ENCODE results near the gene EXOC3L2.

Gene EXOC3L2

GRCh38 chr19:45280471-45280961 lies 35.3 kb upstream of the EXOC3L2 start:
- no peak overlapping the region for H3K4me3 ChIP-seq (ENCODE audit: low read depth, low read length)
- no peak for TF ChIP-seq CTCF (conservative IDR thresholded peaks at IDR 0.05; ENCODE audit: low read depth, low read length)
- no peak for DNase-seq (ENCODE audit: low read depth)

GRCh38 chr19:45279587-45280192 lies 34.5 kb upstream of the EXOC3L2 start:
- no peak for DNase-seq (ENCODE audit: low read depth)
- no peak overlapping the region for H3K4me3 ChIP-seq (ENCODE audit: low read depth, low read length)
- TF ChIP-seq CTCF (conservative IDR thresholded peaks at IDR 0.05; ENCODE audit: low read depth, low read length): no peak

GRCh38 chr19:45278087-45278486 lies 32.9 kb upstream of the EXOC3L2 start:
- DNase-seq (ENCODE audit: low read depth): no peak
- H3K4me3 ChIP-seq (ENCODE audit: low read depth, low read length): no peak overlapping the region
- no peak for TF ChIP-seq CTCF (conservative IDR thresholded peaks at IDR 0.05; ENCODE audit: low read depth, low read length)

GRCh38 chr19:45276284-45276687 lies 31.1 kb upstream of the EXOC3L2 start:
- DNase-seq (ENCODE audit: low read depth): peak; percentile 53
- TF ChIP-seq CTCF (conservative IDR thresholded peaks at IDR 0.05; ENCODE audit: low read depth, low read length): peak; percentile 7
- H3K4me3 ChIP-seq (ENCODE audit: low read depth, low read length): no peak overlapping the region

GRCh38 chr19:45275370-45275971 lies 30.3 kb upstream of the EXOC3L2 start:
- peak; percentile 35 for DNase-seq (ENCODE audit: low read depth)
- no peak overlapping the region for H3K4me3 ChIP-seq (ENCODE audit: low read depth, low read length)
- TF ChIP-seq CTCF (conservative IDR thresholded peaks at IDR 0.05; ENCODE audit: low read depth, low read length): no peak

- TF ChIP-seq CTCF (conservative IDR thresholded peaks at IDR 0.05; ENCODE audit: low read depth, low read length): no peak
- no peak for DNase-seq (ENCODE audit: low read depth)
These were observed 28.3 kb upstream of the EXOC3L2 start for GRCh38 chr19:45273521-45273855.

GRCh38 chr19:45271735-45272108 lies 26.5 kb upstream of the EXOC3L2 start:
- no peak for DNase-seq (ENCODE audit: low read depth)
- no peak overlapping the region for H3K4me3 ChIP-seq (ENCODE audit: low read depth, low read length)
- TF ChIP-seq CTCF (conservative IDR thresholded peaks at IDR 0.05; ENCODE audit: low read depth, low read length): no peak

More at GRCh38 chr19:45273521-45273855, 28.3 kb upstream of the EXOC3L2 start:
- no peak overlapping the region for H3K4me3 ChIP-seq (ENCODE audit: low read depth, low read length)
